Motor neuron (in vitro differentiated cells): Measurements from ENCODE around the gene MS4A10. TPM values are rescaled to one million over a fixed set of nuclear protein-coding genes. Genes with fewer than 3 reads are reported as not detected.
A peak's percentile ranks its signal among the peaks of the same experiment; 100 is the strongest.

Source experiments
- ATAC-seq, 8 experiments: fragments of 200-7000 bp; cut with Tn5 transposase; replicated peaks in 6 of 8; 2 replicates each; pipeline ENCODE4 v1.8.0; 2021; ENCODE audit warnings: mild to moderate bottlenecking in 8 of 8, moderate library complexity in 8 of 8
- H3K27ac ChIP-seq, 2 donors: fragments of 250-450 bp; sonication (Bioruptor Pico); 2 replicates each; pipeline ENCODE4 v1.9.0; 2021; ENCODE audit warnings: antibody characterized with exemption in 2 of 2, mild to moderate bottlenecking in 2 of 2, moderate library complexity in 1 of 2
- H3K4me1 ChIP-seq, 2 donors: fragments of 250-450 bp; sonication (Bioruptor Pico); replicated peaks in 1 of 2; 2 replicates each; pipeline ENCODE4 v1.6.1; 2021; ENCODE audit warnings: antibody characterized with exemption in 2 of 2, mild to moderate bottlenecking in 2 of 2, moderate library complexity in 1 of 2
- H3K4me3 ChIP-seq, 5 donors: fragments of 250-450 bp; sonication (Bioruptor Pico); 2 replicates each; pipeline ENCODE4 v1.9.0; 2021; ENCODE audit warnings: antibody characterized with exemption in 5 of 5, mild to moderate bottlenecking in 5 of 5, moderate library complexity in 4 of 5
- WGBS, 10 experiments: fragments of 450-650 bp; shearing (Covaris generic); methylation state at CpG; one replicate each; pipeline ENCODE4 v1.0.0; 2022; 5-methylcytosine and 5-hydroxymethylcytosine counted together
- in situ Hi-C, 9 experiments: fragments of 400-800 bp; cut with MboI; loops; one replicate each; pipeline ENCODE4 v1.15.0; 2021; ENCODE audit warnings: low sequenced_read_pairs in 9 of 9, low pct_unique_long_range_greater_than_20kb in 2 of 9; ENCODE audit not compliant: unreplicated experiment in 9 of 9
- total RNA-seq, 8 experiments: library from RNA; unstranded; fragments of 300-600 nt; gene quantifications; 2 replicates each; pipeline versions ENCODE4 v1.2.3 to v1.2.4, GENCODE V29; 2022

The MS4A10 gene
- total RNA-seq, result under 1 TPM in 4 of 8 experiments, not detected in 4; 0.08 to 0.33 (median 0.10) TPM

DNA sequence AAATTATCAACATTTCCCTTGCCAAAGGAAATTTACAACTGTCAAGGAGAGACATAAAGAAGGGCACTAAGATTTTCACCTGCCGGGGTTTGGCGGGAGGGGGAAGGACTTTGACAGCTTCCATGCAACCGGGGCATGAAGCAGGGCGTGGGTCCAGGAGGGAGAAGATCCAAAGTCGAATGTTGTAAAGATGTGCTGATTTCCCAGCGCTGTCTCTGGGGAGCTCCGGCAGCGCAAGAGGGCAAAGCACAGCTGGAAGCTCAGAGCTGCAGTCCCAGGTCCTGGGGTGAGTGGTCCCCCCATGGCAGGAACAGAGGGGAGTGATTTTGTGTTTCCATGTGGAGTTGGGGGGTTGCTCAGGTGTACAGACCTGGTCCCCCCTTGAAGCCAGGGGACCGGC, at the start of gene MS4A10:
Gene MS4A10 (plus strand): TSS at position 198 of the 400 bp plus-strand sequence. CDS start 5,003 bp downstream, outside the sequence.
- in situ Hi-C loops, result no loop called here
- no peak for ATAC-seq
- Histone ChIP-seq H3K27ac (no peak within 1 kb of the TSS), H3K4me3 (no peak within 1 kb of the TSS), H3K4me1 (peaks cover 8 to 16% of the 10 kb centered on the region in 2 donors)
- 80 to 90% methylated on average over 1 to 3 of the region's 9 CpGs; no CpG with 5 or more reads in 8 of the 10 experiments for WGBS, 10 experiments

DNA sequence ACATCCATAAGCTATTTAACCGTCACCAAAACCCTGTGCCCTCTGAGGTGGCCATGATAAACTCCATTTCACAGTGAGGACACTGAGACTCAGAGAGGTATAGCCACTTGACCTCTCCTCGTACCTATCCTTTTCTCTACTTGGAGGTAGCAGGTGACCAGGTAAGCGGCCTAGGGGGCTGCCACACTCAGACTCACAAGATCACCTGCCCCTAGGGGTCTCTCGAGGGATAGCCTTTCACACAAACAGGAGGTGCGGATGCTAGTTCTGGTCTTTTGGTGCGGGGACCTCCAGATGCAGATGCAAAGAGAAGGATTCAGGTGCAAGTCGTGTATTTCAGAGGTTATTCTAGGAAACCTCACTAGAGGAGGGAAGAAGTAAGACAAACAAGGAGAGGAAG, 46.0 kb upstream of the MS4A10 start:
- H3K4me1 ChIP-seq, result no peaks in the 10 kb centered on the region
- no peak overlapping the region for H3K27ac ChIP-seq
- WGBS, 10 experiments, result 9 to 100% (median 50%) methylated on average over 1 to 4 of the region's 7 CpGs; no CpG with 5 or more reads in 4 of the 10 experiments
- no peak for ATAC-seq
- no peak overlapping the region for H3K4me3 ChIP-seq
- in situ Hi-C loops, result loop anchor here in 1 of 9 experiments (25.0 kb wide), 1 partner anchor 102 kb away; no protein-coding TSS in a partner anchor

DNA sequence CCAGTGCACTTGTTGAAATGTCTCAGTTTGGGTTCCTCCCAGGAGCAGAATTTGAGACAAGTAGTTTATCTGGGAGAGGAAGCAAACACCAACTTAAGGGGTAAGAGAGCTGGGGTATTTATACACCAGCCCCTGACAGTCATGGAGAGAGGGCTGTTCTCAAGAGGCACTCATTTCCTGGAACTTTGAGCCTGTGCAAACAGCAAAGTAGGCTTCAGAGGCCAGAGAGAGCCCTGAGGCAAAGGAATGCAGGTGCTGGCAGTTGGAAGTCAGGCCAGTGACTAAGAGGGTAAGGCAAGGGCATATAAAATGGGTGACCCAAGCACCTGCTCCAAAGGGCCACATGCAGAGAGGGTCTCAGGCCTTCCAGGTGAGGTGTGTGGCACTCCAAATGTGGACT, 44.6 kb upstream of the MS4A10 start:
- Histone ChIP-seq H3K27ac (no peak overlapping the region), H3K4me1 (no peaks in the 10 kb centered on the region), H3K4me3 (no peak overlapping the region)
- in situ Hi-C loops, result loop anchor here in 1 of 9 experiments (25.0 kb wide), 1 partner anchor 103 kb away; no protein-coding TSS in a partner anchor
- ATAC-seq, result no peak

DNA sequence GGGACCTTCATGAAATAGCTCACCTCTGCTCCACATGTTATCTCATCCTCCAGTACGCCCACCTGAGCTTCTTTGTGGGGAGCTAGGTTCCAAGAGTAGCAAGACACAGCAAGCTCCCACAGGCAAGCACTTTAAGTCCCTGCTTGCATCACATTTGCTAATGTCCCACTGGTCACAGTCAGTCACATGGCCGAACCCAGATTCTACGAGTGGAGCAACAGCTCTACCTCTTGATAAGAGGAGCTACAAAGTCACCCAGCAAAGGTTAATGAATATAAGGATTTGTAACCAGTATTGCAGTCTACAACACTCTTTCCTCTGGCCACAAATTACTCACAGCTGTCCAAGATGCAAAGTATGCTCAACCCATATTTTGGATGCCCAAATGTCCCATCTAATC, 43.7 kb upstream of the MS4A10 start:
- no peaks in the 10 kb centered on the region for H3K4me1 ChIP-seq
- in situ Hi-C loops, result loop anchor here in 1 of 9 experiments (25.0 kb wide), 1 partner anchor 104 kb away; no protein-coding TSS in a partner anchor
- no peak overlapping the region for H3K4me3 ChIP-seq
- no peak for ATAC-seq
- WGBS, 10 experiments, result 0 to 82% (median 59%) methylated on average over 1 to 3 of the region's 3 CpGs; no CpG with 5 or more reads in 3 of the 10 experiments
- no peak overlapping the region for H3K27ac ChIP-seq

DNA sequence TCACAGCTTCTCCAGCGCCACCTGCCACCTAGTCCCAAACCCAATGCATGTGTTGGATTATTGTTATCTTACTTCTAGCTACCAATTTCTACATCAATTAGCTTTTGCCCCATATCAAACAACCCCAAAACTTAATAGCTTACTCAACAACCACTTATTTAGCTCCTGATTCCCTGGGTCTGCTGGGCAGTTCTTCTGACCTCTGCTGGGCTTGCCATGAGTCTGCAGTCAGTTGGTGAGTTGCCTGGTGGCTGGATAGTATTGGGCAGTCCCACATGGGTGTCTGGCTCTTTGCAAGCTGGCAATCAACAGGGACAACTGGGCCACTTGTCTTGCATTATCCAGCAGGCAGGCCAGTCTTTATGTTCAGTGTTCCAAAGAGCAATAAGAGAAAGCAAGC, 42.1 kb upstream of the MS4A10 start:
- WGBS, 10 experiments, result 0 to 86% (median 14%) methylated on average over 1 of the region's 1 CpG; no CpG with 5 or more reads in 3 of the 10 experiments
- ATAC-seq, result no peak
- in situ Hi-C loops, result loop anchor here in 1 of 9 experiments (25.0 kb wide), 1 partner anchor 106 kb away; no protein-coding TSS in a partner anchor

DNA sequence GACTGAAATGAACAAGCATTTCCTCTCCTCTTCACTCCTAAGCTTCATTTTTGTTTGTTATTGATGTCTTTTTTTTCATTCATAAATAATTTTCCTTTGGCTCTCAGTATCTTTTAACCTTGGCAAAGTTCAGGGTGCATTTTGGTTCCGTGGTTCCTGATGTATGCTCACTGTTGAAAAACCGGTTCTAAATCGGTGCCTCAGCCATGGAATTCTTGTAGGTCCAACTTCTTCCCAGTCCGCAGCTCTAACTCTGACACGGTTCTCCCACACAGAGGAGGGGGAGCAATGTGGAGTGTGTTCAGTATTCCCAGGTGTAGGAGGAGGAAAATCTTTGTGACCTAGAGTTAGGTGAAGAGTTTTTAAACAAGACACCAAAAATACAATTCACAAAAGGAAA, 41.0 kb upstream of the MS4A10 start:
- no peaks in the 10 kb centered on the region for H3K4me1 ChIP-seq
- no peak for ATAC-seq
- no peak overlapping the region for H3K27ac ChIP-seq
- in situ Hi-C loops, result loop anchor here in 1 of 9 experiments (25.0 kb wide), 1 partner anchor 107 kb away; no protein-coding TSS in a partner anchor
- no peak overlapping the region for H3K4me3 ChIP-seq
- WGBS, 10 experiments, result 34 to 100% (median 77%) methylated on average over 1 to 5 of the region's 5 CpGs

More for the DNA sequence above, 42.1 kb upstream of the MS4A10 start:
- Histone ChIP-seq H3K4me1 (no peaks in the 10 kb centered on the region), H3K4me3 (no peak overlapping the region), H3K27ac (no peak overlapping the region)

DNA sequence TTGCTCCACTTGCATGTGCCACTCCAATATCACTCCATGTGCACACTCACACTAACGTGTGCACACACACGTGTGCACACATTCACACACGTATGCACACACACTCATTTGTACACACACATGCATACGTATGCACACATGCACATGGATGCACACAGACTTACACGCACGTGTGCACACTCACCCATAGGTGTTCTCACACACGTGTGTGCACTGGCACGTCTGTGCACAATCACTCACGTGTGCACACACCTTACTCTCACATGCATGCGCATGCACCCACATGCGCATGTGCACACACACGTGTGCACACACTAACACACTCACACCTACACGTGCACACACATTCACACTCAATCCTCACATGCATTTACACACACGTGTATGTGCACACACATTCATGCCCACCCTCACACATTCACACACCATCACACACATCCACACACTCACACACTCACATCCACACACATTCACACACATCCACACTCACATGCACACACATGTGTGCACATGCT, 37.7 kb upstream of the MS4A10 start:
- in situ Hi-C loops, result loop anchor here in 1 of 9 experiments (25.0 kb wide), 1 partner anchor 110 kb away; no protein-coding TSS in a partner anchor
- Histone ChIP-seq H3K4me1 (no peaks in the 10 kb centered on the region), H3K27ac (no peak overlapping the region), H3K4me3 (no peak overlapping the region)
- no peak for ATAC-seq
- 20 to 100% (median 80%) methylated on average over 1 to 8 of the region's 14 CpGs; no CpG with 5 or more reads in 3 of the 10 experiments for WGBS, 10 experiments

DNA sequence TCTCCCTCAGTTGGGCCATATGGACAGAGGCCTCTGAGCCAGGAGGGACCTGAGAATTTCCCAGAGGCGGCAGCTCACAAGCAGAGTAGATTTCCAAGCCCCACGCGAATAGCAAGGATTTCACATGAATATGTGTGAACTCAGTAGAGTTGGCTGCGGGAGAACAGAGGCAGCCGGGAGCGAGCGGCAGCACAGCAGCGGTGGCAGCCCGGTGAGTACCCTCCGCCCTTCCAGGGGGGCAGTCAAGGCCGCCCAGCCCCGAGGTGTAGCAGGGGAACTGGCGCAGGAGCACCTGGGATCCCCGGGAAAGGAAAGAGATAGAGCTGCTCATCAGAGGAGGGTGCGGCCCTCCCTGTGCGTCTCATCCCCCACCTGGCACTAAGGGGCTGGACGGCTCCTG, 36.9 kb upstream of the MS4A10 start:
- Histone ChIP-seq H3K27ac (no peak overlapping the region), H3K4me3 (no peak overlapping the region), H3K4me1 (no peaks in the 10 kb centered on the region)
- ATAC-seq, result no peak
- in situ Hi-C loops, result loop anchor here in 1 of 9 experiments (25.0 kb wide), 1 partner anchor 111 kb away; no protein-coding TSS in a partner anchor
- WGBS, 10 experiments, result 72 to 92% (median 80%) methylated on average over 1 to 8 of the region's 17 CpGs; no CpG with 5 or more reads in 7 of the 10 experiments

DNA sequence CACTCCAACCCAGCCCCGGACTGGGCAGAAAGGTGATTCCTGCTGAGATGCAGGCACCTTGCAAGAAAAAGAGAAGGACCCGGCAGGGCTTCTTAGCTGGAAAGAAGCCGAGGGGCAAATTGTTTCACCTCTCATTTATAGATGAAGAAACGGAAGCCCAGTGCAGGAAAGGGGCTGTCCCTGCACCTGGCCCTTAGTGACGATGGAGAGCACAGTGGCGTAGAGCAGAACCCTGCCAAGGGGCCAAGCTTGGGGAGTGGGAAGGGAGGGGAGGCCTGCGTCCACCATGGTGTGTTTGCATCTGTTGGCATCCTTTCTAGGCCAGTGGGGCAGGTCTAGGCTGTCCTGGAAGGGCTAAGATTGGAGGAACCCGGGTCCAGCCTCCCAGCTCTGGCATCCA, 36.3 kb upstream of the MS4A10 start:
- 33 to 80% (median 69%) methylated on average over 1 to 7 of the region's 8 CpGs; no CpG with 5 or more reads in 5 of the 10 experiments for WGBS, 10 experiments
- H3K4me1 ChIP-seq, result no peaks in the 10 kb centered on the region
- no peak for ATAC-seq
- H3K27ac ChIP-seq, result no peak overlapping the region
- in situ Hi-C loops, result loop anchor here in 1 of 9 experiments (25.0 kb wide), 1 partner anchor 112 kb away; no protein-coding TSS in a partner anchor
- no peak overlapping the region for H3K4me3 ChIP-seq

DNA sequence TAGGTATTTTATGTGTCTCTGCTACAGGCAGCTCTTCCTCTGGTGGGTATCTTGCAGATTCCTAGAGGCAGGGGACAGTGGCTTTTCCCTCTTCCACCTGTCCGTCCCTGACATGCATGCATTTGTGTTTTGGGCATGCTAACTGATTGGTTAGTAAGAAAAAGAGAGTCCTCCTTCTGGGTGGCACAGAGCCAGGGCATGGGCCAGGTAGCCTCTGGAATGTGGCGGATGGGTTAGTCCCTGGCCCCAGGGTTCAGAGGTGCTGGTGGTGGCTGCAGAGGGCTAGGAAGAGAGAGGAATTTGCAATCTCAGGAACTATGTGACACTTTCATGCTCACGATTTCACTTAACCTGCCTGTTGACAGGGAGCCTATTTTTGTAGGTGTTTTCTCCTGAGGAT, 34.2 kb upstream of the MS4A10 start:
- H3K27ac ChIP-seq, result no peak overlapping the region
- H3K4me1 ChIP-seq, result no peaks in the 10 kb centered on the region
- WGBS, 10 experiments, result 0 to 80% (median 55%) methylated on average over 1 to 2 of the region's 3 CpGs; no CpG with 5 or more reads in 4 of the 10 experiments
- no peak for ATAC-seq
- no peak overlapping the region for H3K4me3 ChIP-seq
- in situ Hi-C loops, result no loop called here

DNA sequence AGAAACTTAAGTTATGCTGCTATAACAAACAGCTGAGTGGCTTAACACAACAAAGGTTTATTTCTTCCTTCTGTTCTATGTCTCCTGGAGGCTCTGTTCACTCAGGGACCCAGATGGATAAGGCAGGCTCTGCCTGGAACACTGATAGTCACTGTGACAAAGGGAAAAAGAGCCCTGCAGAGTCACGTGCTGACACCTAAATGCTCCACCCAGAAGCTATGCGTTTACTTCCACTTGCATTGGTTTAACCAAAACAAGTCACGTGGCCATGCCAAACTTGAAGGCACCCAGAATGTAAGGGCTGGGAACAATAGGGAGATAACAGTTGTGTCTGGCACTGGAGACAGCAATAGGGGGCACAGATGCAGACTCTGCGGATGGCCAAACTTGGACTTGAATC, 31.8 kb upstream of the MS4A10 start:
- no peaks in the 10 kb centered on the region for H3K4me1 ChIP-seq
- peak in 1 of 8 experiments; percentile 27 for ATAC-seq
- in situ Hi-C loops, result no loop called here
- H3K4me3 ChIP-seq, result no peak overlapping the region
- no peak overlapping the region for H3K27ac ChIP-seq
- WGBS, 10 experiments, result 0 to 80% (median 37%) methylated on average over 1 to 3 of the region's 4 CpGs; no CpG with 5 or more reads in 1 of the 10 experiments

DNA sequence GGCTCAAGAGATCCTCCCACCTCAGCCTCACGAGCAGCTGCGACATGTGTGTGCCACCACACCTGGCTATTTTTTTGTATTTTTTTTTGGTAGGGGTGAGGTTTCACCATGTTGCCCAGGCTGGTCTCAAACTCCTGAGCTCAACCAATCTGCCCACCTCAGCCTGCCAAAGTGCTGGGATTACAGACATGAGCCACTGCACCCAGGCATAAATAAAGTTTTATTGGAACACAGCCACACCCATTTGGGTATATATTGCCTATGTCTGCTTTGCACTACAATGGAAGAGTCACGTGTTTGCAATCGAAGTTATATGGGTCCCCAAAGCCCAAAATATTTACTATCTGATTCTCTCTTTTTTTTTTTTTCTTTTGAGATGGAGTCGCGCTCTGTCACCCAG, 30.2 kb upstream of the MS4A10 start:
- ATAC-seq, result no peak
- no peak overlapping the region for H3K4me3 ChIP-seq
- in situ Hi-C loops, result no loop called here
- no peak overlapping the region for H3K27ac ChIP-seq
- 0 to 100% (median 66%) methylated on average over 1 to 5 of the region's 6 CpGs; no CpG with 5 or more reads in 3 of the 10 experiments for WGBS, 10 experiments
- no peaks in the 10 kb centered on the region for H3K4me1 ChIP-seq

DNA sequence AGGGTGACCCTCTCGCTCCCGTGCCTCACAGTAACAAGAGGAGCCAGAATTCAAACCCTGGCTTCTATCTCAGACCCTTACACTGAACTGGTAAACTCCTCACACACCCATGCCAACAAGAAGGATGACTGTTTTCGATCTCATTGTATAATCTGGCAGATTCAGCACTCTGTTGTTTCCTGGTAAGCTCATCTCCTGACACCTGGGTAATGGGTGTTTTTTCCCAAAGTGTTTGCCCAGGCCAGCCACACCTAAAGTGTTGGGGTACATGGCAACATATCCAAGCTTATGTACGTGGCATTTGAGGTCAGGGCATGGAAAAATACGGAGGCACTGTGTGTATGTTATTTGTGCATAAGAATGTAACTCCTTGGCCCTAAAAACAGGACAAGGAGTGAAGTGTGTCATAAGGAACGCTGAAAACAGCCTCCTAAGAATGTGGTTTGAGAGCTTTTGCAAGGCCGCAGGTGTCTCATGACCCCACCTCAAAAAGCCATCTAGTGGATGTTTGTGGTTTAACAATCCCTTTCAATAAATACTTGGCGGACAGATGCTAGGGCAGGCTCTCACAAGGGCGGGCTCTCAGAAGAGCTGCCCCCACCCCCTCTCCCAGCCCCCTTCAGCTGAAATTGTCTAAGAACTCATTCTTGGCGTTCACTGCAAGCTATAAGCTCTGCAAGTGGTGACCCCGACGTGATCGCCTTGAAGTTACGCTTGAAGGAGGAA, 28.7 kb upstream of the MS4A10 start, which contains the start of gene MS4A15:
Gene MS4A15 (plus strand): TSS at position 561 of the 726 bp plus-strand sequence. CDS start 6,867 bp downstream, outside the sequence.
- ATAC-seq, result no peak

More for the DNA sequence above, 28.7 kb upstream of the MS4A10 start, which contains the start of gene MS4A15:
- Histone ChIP-seq H3K4me3 (no peak within 1 kb of the TSS), H3K27ac (no peak within 1 kb of the TSS), H3K4me1 (no peaks in the 10 kb centered on the region)
- in situ Hi-C loops, result no loop called here
- WGBS, 10 experiments, result 17 to 100% (median 67%) methylated on average over 1 to 10 of the region's 14 CpGs; no CpG with 5 or more reads in 3 of the 10 experiments
